ENCODE results near the gene HNF1B.

DNA sequence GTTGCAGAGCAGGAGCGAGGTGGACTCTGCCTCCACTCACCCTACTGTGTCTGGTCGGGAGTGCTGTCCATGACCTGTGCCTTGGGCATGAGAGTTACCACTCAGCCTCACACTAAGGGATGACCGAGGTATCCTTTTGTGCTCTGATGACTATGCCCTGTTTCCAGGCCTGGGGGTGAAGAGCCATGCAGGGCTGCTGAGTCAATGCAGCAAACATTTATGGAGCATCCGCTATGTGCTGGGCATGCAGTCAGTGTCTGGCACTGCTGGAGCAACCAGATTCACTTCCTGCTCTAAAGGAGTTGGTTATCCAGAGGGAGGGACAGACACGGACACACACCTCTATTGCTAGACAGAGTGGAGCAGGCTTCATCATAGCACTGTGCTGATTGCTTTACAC is 7.6 kb upstream of the HNF1B start:
- TF ChIP-seq, protein P1, sequence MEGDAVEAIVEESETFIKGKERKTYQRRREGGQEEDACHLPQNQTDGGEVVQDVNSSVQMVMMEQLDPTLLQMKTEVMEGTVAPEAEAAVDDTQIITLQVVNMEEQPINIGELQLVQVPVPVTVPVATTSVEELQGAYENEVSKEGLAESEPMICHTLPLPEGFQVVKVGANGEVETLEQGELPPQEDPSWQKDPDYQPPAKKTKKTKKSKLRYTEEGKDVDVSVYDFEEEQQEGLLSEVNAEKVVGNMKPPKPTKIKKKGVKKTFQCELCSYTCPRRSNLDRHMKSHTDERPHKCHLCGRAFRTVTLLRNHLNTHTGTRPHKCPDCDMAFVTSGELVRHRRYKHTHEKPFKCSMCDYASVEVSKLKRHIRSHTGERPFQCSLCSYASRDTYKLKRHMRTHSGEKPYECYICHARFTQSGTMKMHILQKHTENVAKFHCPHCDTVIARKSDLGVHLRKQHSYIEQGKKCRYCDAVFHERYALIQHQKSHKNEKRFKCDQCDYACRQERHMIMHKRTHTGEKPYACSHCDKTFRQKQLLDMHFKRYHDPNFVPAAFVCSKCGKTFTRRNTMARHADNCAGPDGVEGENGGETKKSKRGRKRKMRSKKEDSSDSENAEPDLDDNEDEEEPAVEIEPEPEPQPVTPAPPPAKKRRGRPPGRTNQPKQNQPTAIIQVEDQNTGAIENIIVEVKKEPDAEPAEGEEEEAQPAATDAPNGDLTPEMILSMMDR (IDR thresholded peaks at IDR 0.05), result no peak
- TF ChIP-seq POLR2A (IDR thresholded peaks at IDR 0.05), result no peak

All from right lobe of liver (tissue), 4 donors.